KMS-11 (cell line): Measurements from ENCODE around the gene PRKACA.

Experiments used
- H2AFZ ChIP-seq: fragments of 200-600 bp; sonication (generic); 2 replicates; pipeline ENCODE4 v1.6.1; 2016; ENCODE audit warnings: antibody characterized with exemption, mixed run types, low read depth
- H3K27ac ChIP-seq: fragments of 200-600 bp; sonication (generic); 2 replicates; pipeline ENCODE4 v1.6.1; 2016; ENCODE audit warnings: mild to moderate bottlenecking, mixed run types
- H3K27me3 ChIP-seq: fragments of 200-600 bp; sonication (generic); 2 replicates; pipeline ENCODE4 v1.6.1; 2017; ENCODE audit warnings: mild to moderate bottlenecking, low read depth, mixed run types, moderate library complexity; ENCODE audit not compliant: insufficient read depth
- H3K36me3 ChIP-seq: fragments of 200-600 bp; sonication (generic); 2 replicates; pipeline ENCODE4 v1.6.1; 2017; ENCODE audit warnings: mild to moderate bottlenecking, mixed run types; ENCODE audit not compliant: insufficient read depth
- H3K4me1 ChIP-seq: fragments of 200-600 bp; sonication (generic); 2 replicates; pipeline ENCODE4 v1.6.1; 2016; ENCODE audit warnings: mild to moderate bottlenecking, low read depth, mixed run types; ENCODE audit not compliant: poor library complexity, severe bottlenecking
- H3K4me2 ChIP-seq: fragments of 200-600 bp; sonication (generic); 2 replicates; pipeline ENCODE4 v1.7.0; 2016; ENCODE audit warnings: mild to moderate bottlenecking, mixed run types
- H3K4me3 ChIP-seq: fragments of 200-600 bp; sonication (generic); IDR thresholded peaks from 2 replicates; pipeline ENCODE4 v1.6.1; 2017; ENCODE audit warnings: low read depth, low read length, mixed read lengths; ENCODE audit not compliant: insufficient read depth
- H3K79me2 ChIP-seq: fragments of 200-600 bp; sonication (generic); 2 replicates; pipeline ENCODE4 v1.6.1; 2016; ENCODE audit warnings: low read depth, mixed run types; ENCODE audit not compliant: insufficient read depth
- H3K9ac ChIP-seq: fragments of 200-600 bp; sonication (generic); 2 replicates; pipeline ENCODE4 v1.6.1; 2016; ENCODE audit warnings: mild to moderate bottlenecking, mixed run types
- H4K20me1 ChIP-seq: fragments of 200-600 bp; sonication (generic); 2 replicates; pipeline ENCODE4 v1.6.1; 2016; ENCODE audit warnings: mild to moderate bottlenecking, mixed run types; ENCODE audit not compliant: insufficient read depth
- TF ChIP-seq, protein P1 (sequence below): fragments of 200-600 bp; sonication (generic); conservative IDR thresholded peaks from 2 replicates; pipeline ENCODE4 v1.6.1; 2017; ENCODE audit warnings: low read depth, mild to moderate bottlenecking, antibody characterized with exemption, low read length, moderate library complexity, mixed read lengths

Gene PRKACA

GRCh38 chr19:14097532-14098151 lies 19.9 kb downstream of the PRKACA start:
- TF ChIP-seq, protein P1, sequence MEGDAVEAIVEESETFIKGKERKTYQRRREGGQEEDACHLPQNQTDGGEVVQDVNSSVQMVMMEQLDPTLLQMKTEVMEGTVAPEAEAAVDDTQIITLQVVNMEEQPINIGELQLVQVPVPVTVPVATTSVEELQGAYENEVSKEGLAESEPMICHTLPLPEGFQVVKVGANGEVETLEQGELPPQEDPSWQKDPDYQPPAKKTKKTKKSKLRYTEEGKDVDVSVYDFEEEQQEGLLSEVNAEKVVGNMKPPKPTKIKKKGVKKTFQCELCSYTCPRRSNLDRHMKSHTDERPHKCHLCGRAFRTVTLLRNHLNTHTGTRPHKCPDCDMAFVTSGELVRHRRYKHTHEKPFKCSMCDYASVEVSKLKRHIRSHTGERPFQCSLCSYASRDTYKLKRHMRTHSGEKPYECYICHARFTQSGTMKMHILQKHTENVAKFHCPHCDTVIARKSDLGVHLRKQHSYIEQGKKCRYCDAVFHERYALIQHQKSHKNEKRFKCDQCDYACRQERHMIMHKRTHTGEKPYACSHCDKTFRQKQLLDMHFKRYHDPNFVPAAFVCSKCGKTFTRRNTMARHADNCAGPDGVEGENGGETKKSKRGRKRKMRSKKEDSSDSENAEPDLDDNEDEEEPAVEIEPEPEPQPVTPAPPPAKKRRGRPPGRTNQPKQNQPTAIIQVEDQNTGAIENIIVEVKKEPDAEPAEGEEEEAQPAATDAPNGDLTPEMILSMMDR = no peak
- Histone ChIP-seq H3K79me2 (no peaks in the 10 kb centered on the region), H4K20me1 (no peaks in the 10 kb centered on the region)

GRCh38 chr19:14096272-14096992 lies 21.1 kb downstream of the PRKACA start:
- Histone ChIP-seq H3K27me3 (no peaks in the 10 kb centered on the region), H3K9ac (no peak overlapping the region), H4K20me1 (no peaks in the 10 kb centered on the region), H3K4me3 (no peak overlapping the region), H3K4me2 (no peak overlapping the region), H3K27ac (no peak overlapping the region), H3K79me2 (no peaks in the 10 kb centered on the region), H3K36me3 (no peaks in the 10 kb centered on the region), H3K4me1 (peaks cover 25% of the 10 kb centered on the region), H2AFZ (no peak overlapping the region)
- TF ChIP-seq, protein P1 = no peak

More at GRCh38 chr19:14097532-14098151, 19.9 kb downstream of the PRKACA start:
- H3K4me2 ChIP-seq = no peak overlapping the region
- peaks cover 28% of the 10 kb centered on the region for H3K4me1 ChIP-seq
- no peak overlapping the region for H3K4me3 ChIP-seq
- H3K27ac ChIP-seq = no peak overlapping the region
- no peaks in the 10 kb centered on the region for H3K36me3 ChIP-seq
- H3K9ac ChIP-seq = no peak overlapping the region
- no peaks in the 10 kb centered on the region for H3K27me3 ChIP-seq
- H2AFZ ChIP-seq = no peak overlapping the region

DNA sequence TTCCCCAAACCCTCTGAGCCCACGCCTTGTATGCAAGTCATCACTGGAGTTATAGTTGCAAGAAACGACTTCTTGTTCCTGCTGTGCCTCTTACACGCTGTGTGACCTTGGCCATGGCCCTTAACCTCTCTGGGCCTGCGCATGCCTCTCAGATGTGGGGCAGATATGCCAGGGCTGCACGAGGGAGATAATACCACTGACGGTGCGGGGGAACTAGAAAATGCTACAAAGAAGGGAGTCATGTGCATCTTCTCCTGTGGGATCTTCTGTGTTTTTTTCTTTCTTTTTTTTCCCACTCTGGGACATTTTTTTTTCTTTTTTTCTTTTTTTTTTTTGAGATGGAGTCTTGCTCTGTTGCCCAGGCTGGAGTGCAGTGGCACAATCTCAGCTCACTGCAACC lies 22.7 kb downstream of the PRKACA start:
- no peaks in the 10 kb centered on the region for H3K79me2 ChIP-seq
- no peaks in the 10 kb centered on the region for H3K27me3 ChIP-seq
- H4K20me1 ChIP-seq = no peaks in the 10 kb centered on the region
- no peak overlapping the region for H2AFZ ChIP-seq
- no peaks in the 10 kb centered on the region for H3K36me3 ChIP-seq
- H3K4me2 ChIP-seq = no peak overlapping the region
- TF ChIP-seq, protein P1 = no peak
- H3K4me3 ChIP-seq = no peak overlapping the region
- H3K9ac ChIP-seq = no peak overlapping the region
- H3K27ac ChIP-seq = no peak overlapping the region
- peaks cover 14% of the 10 kb centered on the region for H3K4me1 ChIP-seq

- no peak overlapping the region for H2AFZ ChIP-seq
- no peak overlapping the region for H3K9ac ChIP-seq
- TF ChIP-seq, protein P1 = no peak
- H3K36me3 ChIP-seq = no peaks in the 10 kb centered on the region
- H3K4me2 ChIP-seq = no peak overlapping the region
- no peaks in the 10 kb centered on the region for H3K27me3 ChIP-seq
- no peaks in the 10 kb centered on the region for H4K20me1 ChIP-seq
- H3K4me1 ChIP-seq = peaks cover 14% of the 10 kb centered on the region
- no peaks in the 10 kb centered on the region for H3K79me2 ChIP-seq
- no peak overlapping the region for H3K27ac ChIP-seq
- H3K4me3 ChIP-seq = no peak overlapping the region
These were observed 24.3 kb downstream of the PRKACA start for GRCh38 chr19:14093117-14093823.
